IPS DF 19.7 (cell line): Measurements from ENCODE around the gene EML6.
A peak's percentile ranks its signal among the peaks of the same experiment; 100 is the strongest.

ENCODE experiments used
- DNase-seq: peaks from one replicate; pipeline ENCODE4 v3.0.0-alpha.2; 2013; ENCODE audit warnings: low read depth, low spot score

The EML6 gene

GRCh38 chr2:54755641-54756326, 32.3 kb downstream of the EML6 start:
- no peak for DNase-seq

- peak; percentile 35 for DNase-seq
Measured at GRCh38 chr2:54757500-54757899, 34.0 kb downstream of the EML6 start.

- DNase-seq: no peak
Measured at GRCh38 chr2:54758951-54759350, 35.5 kb downstream of the EML6 start.

GRCh38 chr2:54760310-54760709, 36.8 kb downstream of the EML6 start:
- no peak for DNase-seq

- DNase-seq: no peak
Measured at GRCh38 chr2:54763636-54764291, 40.3 kb downstream of the EML6 start.

- no peak for DNase-seq
Measured at GRCh38 chr2:54767921-54768320, 44.5 kb downstream of the EML6 start.

- DNase-seq: no peak
Measured at GRCh38 chr2:54768772-54769428, 45.4 kb downstream of the EML6 start.

GRCh38 chr2:54770211-54770610, 46.7 kb downstream of the EML6 start:
- DNase-seq: no peak

GRCh38 chr2:54770676-54771075, 47.2 kb downstream of the EML6 start:
- DNase-seq: no peak

GRCh38 chr2:54771166-54771885, 47.9 kb downstream of the EML6 start:
- DNase-seq: no peak

- DNase-seq: no peak
Measured at GRCh38 chr2:54772110-54772509, 48.6 kb downstream of the EML6 start.

- DNase-seq: no peak
Measured at GRCh38 chr2:54772531-54772930, 49.1 kb downstream of the EML6 start.

GRCh38 chr2:54773233-54773632, 49.8 kb downstream of the EML6 start:
- DNase-seq: no peak

- peak; percentile 20 for DNase-seq
Measured at GRCh38 chr2:54773838-54774237, 50.4 kb downstream of the EML6 start.

GRCh38 chr2:54775710-54776109, 52.2 kb downstream of the EML6 start:
- no peak for DNase-seq

GRCh38 chr2:54776494-54776893, 53.0 kb downstream of the EML6 start:
- no peak for DNase-seq

GRCh38 chr2:54783349-54783748, 59.9 kb downstream of the EML6 start:
- DNase-seq: no peak

GRCh38 chr2:54787270-54787669, 63.8 kb downstream of the EML6 start:
- DNase-seq: no peak

- DNase-seq: no peak
Measured at GRCh38 chr2:54787755-54788366, 64.4 kb downstream of the EML6 start.

GRCh38 chr2:54789878-54790277, 66.4 kb downstream of the EML6 start:
- no peak for DNase-seq

GRCh38 chr2:54791831-54792230, 68.4 kb downstream of the EML6 start:
- DNase-seq: no peak

GRCh38 chr2:54797307-54797706, 73.8 kb downstream of the EML6 start:
- DNase-seq: no peak
